Midbrain (tissue), 1 donor: ENCODE data around the gene AARS1.
"Not testable (repeated sequence)": the region's sequence is repeated elsewhere in the genome, so short reads cannot be mapped to it uniquely, and the experiment has no call there.

Experiments
- DNase-seq: peaks from one replicate; lab custom pipeline; 2025; lab: John Stamatoyannopoulos, UW

AARS1 gene

GRCh38 chr16:70224645-70225044, 64.7 kb downstream of the AARS1 start:
- not testable (repeated sequence) for DNase-seq

GRCh38 chr16:70223971-70224513, 65.3 kb downstream of the AARS1 start:
- DNase-seq: not testable (repeated sequence)

GRCh38 chr16:70223216-70223615, 66.1 kb downstream of the AARS1 start:
- not testable (repeated sequence) for DNase-seq

GRCh38 chr16:70222574-70222973, 66.7 kb downstream of the AARS1 start:
- not testable (repeated sequence) for DNase-seq

- not testable (repeated sequence) for DNase-seq
Observed at GRCh38 chr16:70218586-70218985, 70.7 kb downstream of the AARS1 start.

GRCh38 chr16:70206382-70206781, 82.9 kb downstream of the AARS1 start:
- not testable (repeated sequence) for DNase-seq

GRCh38 chr16:70204668-70205405, 84.5 kb downstream of the AARS1 start:
- not testable (repeated sequence) for DNase-seq

GRCh38 chr16:70204010-70204409, 85.3 kb downstream of the AARS1 start:
- not testable (repeated sequence) for DNase-seq

GRCh38 chr16:70203508-70203907, 85.8 kb downstream of the AARS1 start:
- DNase-seq: not testable (repeated sequence)
